ENCODE data around the gene OPA1.

OPA1 gene

GRCh38 chr3:193592841-193593667 is at the start of gene OPA1:
TSS of gene OPA1 (plus strand) at chr3:193593208. CDS start at chr3:193593378, 170 bp downstream.
- peak within 1 kb of the TSS; percentile 48; the same call in 1 of the 2 replicates for H3K27ac ChIP-seq (ENCODE audit: low read depth, low read length)
- H3K4me3 ChIP-seq (ENCODE audit: low read depth, low read length), result peak within 1 kb of the TSS; percentile 98
- peak within 1 kb of the TSS; percentile 79 for H3K9ac ChIP-seq (ENCODE audit: low read length)
- H3K4me1 ChIP-seq (ENCODE audit: control insufficient read depth, insufficient read depth, low read length), result peaks cover 14% of the 10 kb centered on the region; the same call in 1 of the 2 replicates
- no peaks in the 10 kb centered on the region for H3K9me3 ChIP-seq (ENCODE audit: control insufficient read depth, insufficient read depth, low read depth, low read length)
- H3K36me3 ChIP-seq (ENCODE audit: control insufficient read depth, insufficient read depth, low read length), result peaks cover 9% of the 10 kb centered on the region
- H3K27me3 ChIP-seq (ENCODE audit: control insufficient read depth, insufficient read depth, low read length), result no peaks in the 10 kb centered on the region; the same call in 1 of the 2 replicates

- Histone ChIP-seq H3K27ac (ENCODE audit: low read depth, low read length) (no peak overlapping the region), H3K4me3 (ENCODE audit: low read depth, low read length) (no peak overlapping the region), H3K36me3 (ENCODE audit: control insufficient read depth, insufficient read depth, low read length) (no peaks in the 10 kb centered on the region), H3K9ac (ENCODE audit: low read length) (no peak overlapping the region), H3K9me3 (ENCODE audit: control insufficient read depth, insufficient read depth, low read depth, low read length) (peaks cover 4% of the 10 kb centered on the region), H3K4me1 (ENCODE audit: control insufficient read depth, insufficient read depth, low read length) (no peaks in the 10 kb centered on the region), H3K27me3 (ENCODE audit: control insufficient read depth, insufficient read depth, low read length) (no peaks in the 10 kb centered on the region)
Measured at GRCh38 chr3:193544289-193544688, 48.7 kb upstream of the OPA1 start.

- Histone ChIP-seq H3K4me3 (ENCODE audit: low read depth, low read length) (no peak overlapping the region), H3K27ac (ENCODE audit: low read depth, low read length) (no peak overlapping the region), H3K36me3 (ENCODE audit: control insufficient read depth, insufficient read depth, low read length) (no peaks in the 10 kb centered on the region), H3K9me3 (ENCODE audit: control insufficient read depth, insufficient read depth, low read depth, low read length) (peaks cover 4% of the 10 kb centered on the region), H3K9ac (ENCODE audit: low read length) (no peak overlapping the region), H3K4me1 (ENCODE audit: control insufficient read depth, insufficient read depth, low read length) (no peaks in the 10 kb centered on the region), H3K27me3 (ENCODE audit: control insufficient read depth, insufficient read depth, low read length) (no peaks in the 10 kb centered on the region)
Measured at GRCh38 chr3:193545304-193545703, 47.7 kb upstream of the OPA1 start.

GRCh38 chr3:193546129-193546528 is 46.9 kb upstream of the OPA1 start:
- H3K9me3 ChIP-seq (ENCODE audit: control insufficient read depth, insufficient read depth, low read depth, low read length), result peaks cover 4% of the 10 kb centered on the region
- no peak overlapping the region for H3K9ac ChIP-seq (ENCODE audit: low read length)
- no peaks in the 10 kb centered on the region for H3K27me3 ChIP-seq (ENCODE audit: control insufficient read depth, insufficient read depth, low read length)
- H3K36me3 ChIP-seq (ENCODE audit: control insufficient read depth, insufficient read depth, low read length), result no peaks in the 10 kb centered on the region
- no peak overlapping the region for H3K27ac ChIP-seq (ENCODE audit: low read depth, low read length)
- no peak overlapping the region for H3K4me3 ChIP-seq (ENCODE audit: low read depth, low read length)
- H3K4me1 ChIP-seq (ENCODE audit: control insufficient read depth, insufficient read depth, low read length), result no peaks in the 10 kb centered on the region

GRCh38 chr3:193548406-193548805 is 44.6 kb upstream of the OPA1 start:
- no peak overlapping the region for H3K4me3 ChIP-seq (ENCODE audit: low read depth, low read length)
- no peaks in the 10 kb centered on the region for H3K27me3 ChIP-seq (ENCODE audit: control insufficient read depth, insufficient read depth, low read length)
- H3K9ac ChIP-seq (ENCODE audit: low read length), result no peak overlapping the region
- H3K4me1 ChIP-seq (ENCODE audit: control insufficient read depth, insufficient read depth, low read length), result no peaks in the 10 kb centered on the region
- H3K27ac ChIP-seq (ENCODE audit: low read depth, low read length), result no peak overlapping the region
- no peaks in the 10 kb centered on the region for H3K36me3 ChIP-seq (ENCODE audit: control insufficient read depth, insufficient read depth, low read length)
- peaks cover 4% of the 10 kb centered on the region for H3K9me3 ChIP-seq (ENCODE audit: control insufficient read depth, insufficient read depth, low read depth, low read length)

GRCh38 chr3:193552923-193553322 is 40.1 kb upstream of the OPA1 start:
- Histone ChIP-seq H3K36me3 (ENCODE audit: control insufficient read depth, insufficient read depth, low read length) (no peaks in the 10 kb centered on the region), H3K4me1 (ENCODE audit: control insufficient read depth, insufficient read depth, low read length) (peaks cover 6% of the 10 kb centered on the region), H3K27ac (ENCODE audit: low read depth, low read length) (no peak overlapping the region), H3K4me3 (ENCODE audit: low read depth, low read length) (no peak overlapping the region), H3K9ac (ENCODE audit: low read length) (no peak overlapping the region), H3K9me3 (ENCODE audit: control insufficient read depth, insufficient read depth, low read depth, low read length) (no peaks in the 10 kb centered on the region), H3K27me3 (ENCODE audit: control insufficient read depth, insufficient read depth, low read length) (no peaks in the 10 kb centered on the region)

GRCh38 chr3:193553586-193553985 is 39.4 kb upstream of the OPA1 start:
- H3K27ac ChIP-seq (ENCODE audit: low read depth, low read length), result no peak overlapping the region

GRCh38 chr3:193554811-193555210 is 38.2 kb upstream of the OPA1 start, which contains the start of gene ATP13A4:
TSS of gene ATP13A4 (minus strand) at chr3:193554895. CDS start at chr3:193554799, 96 bp downstream.
- Histone ChIP-seq H3K4me1 (ENCODE audit: control insufficient read depth, insufficient read depth, low read length) (peaks cover 6% of the 10 kb centered on the region), H3K4me3 (ENCODE audit: low read depth, low read length) (no peak within 1 kb of the TSS), H3K27ac (ENCODE audit: low read depth, low read length) (no peak within 1 kb of the TSS), H3K9ac (ENCODE audit: low read length) (no peak within 1 kb of the TSS), H3K27me3 (ENCODE audit: control insufficient read depth, insufficient read depth, low read length) (no peaks in the 10 kb centered on the region), H3K36me3 (ENCODE audit: control insufficient read depth, insufficient read depth, low read length) (no peaks in the 10 kb centered on the region), H3K9me3 (ENCODE audit: control insufficient read depth, insufficient read depth, low read depth, low read length) (no peaks in the 10 kb centered on the region)

More at GRCh38 chr3:193553586-193553985, 39.4 kb upstream of the OPA1 start:
- Histone ChIP-seq H3K36me3 (ENCODE audit: control insufficient read depth, insufficient read depth, low read length) (no peaks in the 10 kb centered on the region), H3K9ac (ENCODE audit: low read length) (no peak overlapping the region), H3K9me3 (ENCODE audit: control insufficient read depth, insufficient read depth, low read depth, low read length) (no peaks in the 10 kb centered on the region), H3K27me3 (ENCODE audit: control insufficient read depth, insufficient read depth, low read length) (no peaks in the 10 kb centered on the region), H3K4me3 (ENCODE audit: low read depth, low read length) (no peak overlapping the region), H3K4me1 (ENCODE audit: control insufficient read depth, insufficient read depth, low read length) (peaks cover 6% of the 10 kb centered on the region)

GRCh38 chr3:193556841-193557240 is 36.2 kb upstream of the OPA1 start:
- Histone ChIP-seq H3K9ac (ENCODE audit: low read length) (no peak overlapping the region), H3K4me3 (ENCODE audit: low read depth, low read length) (no peak overlapping the region), H3K9me3 (ENCODE audit: control insufficient read depth, insufficient read depth, low read depth, low read length) (no peaks in the 10 kb centered on the region), H3K36me3 (ENCODE audit: control insufficient read depth, insufficient read depth, low read length) (no peaks in the 10 kb centered on the region), H3K27me3 (ENCODE audit: control insufficient read depth, insufficient read depth, low read length) (no peaks in the 10 kb centered on the region), H3K4me1 (ENCODE audit: control insufficient read depth, insufficient read depth, low read length) (peaks cover 6% of the 10 kb centered on the region), H3K27ac (ENCODE audit: low read depth, low read length) (no peak overlapping the region)

GRCh38 chr3:193559100-193559499 is 33.9 kb upstream of the OPA1 start:
- H3K4me1 ChIP-seq (ENCODE audit: control insufficient read depth, insufficient read depth, low read length), result peaks cover 6% of the 10 kb centered on the region
- H3K9me3 ChIP-seq (ENCODE audit: control insufficient read depth, insufficient read depth, low read depth, low read length), result no peaks in the 10 kb centered on the region
- no peaks in the 10 kb centered on the region for H3K27me3 ChIP-seq (ENCODE audit: control insufficient read depth, insufficient read depth, low read length)
- H3K9ac ChIP-seq (ENCODE audit: low read length), result no peak overlapping the region
- H3K27ac ChIP-seq (ENCODE audit: low read depth, low read length), result no peak overlapping the region
- no peaks in the 10 kb centered on the region for H3K36me3 ChIP-seq (ENCODE audit: control insufficient read depth, insufficient read depth, low read length)
- H3K4me3 ChIP-seq (ENCODE audit: low read depth, low read length), result no peak overlapping the region

- no peaks in the 10 kb centered on the region for H3K27me3 ChIP-seq (ENCODE audit: control insufficient read depth, insufficient read depth, low read length)
- H3K9ac ChIP-seq (ENCODE audit: low read length), result no peak overlapping the region
- peaks cover under 1% of the 10 kb centered on the region for H3K4me1 ChIP-seq (ENCODE audit: control insufficient read depth, insufficient read depth, low read length)
- H3K27ac ChIP-seq (ENCODE audit: low read depth, low read length), result no peak overlapping the region
- no peak overlapping the region for H3K4me3 ChIP-seq (ENCODE audit: low read depth, low read length)
- H3K36me3 ChIP-seq (ENCODE audit: control insufficient read depth, insufficient read depth, low read length), result no peaks in the 10 kb centered on the region
- H3K9me3 ChIP-seq (ENCODE audit: control insufficient read depth, insufficient read depth, low read depth, low read length), result no peaks in the 10 kb centered on the region
Measured at GRCh38 chr3:193560091-193560490, 32.9 kb upstream of the OPA1 start.
